Transverse colon (tissue), 3 donors: Measurements from ENCODE around the gene ARHGEF16.

Source experiments
- CTCF ChIP-seq, 5 experiments: fragments of 200-600 bp in 3 of 5; fragments of 450-650 bp in 2 of 5; sonication (generic) in 3 of 5; IDR thresholded peaks; 1 replicate in 2 of 5; 2 replicates in 3 of 5; pipeline ENCODE4 v1.5.1; 2016 to 2017; ENCODE audit warnings: antibody characterized with exemption in 5 of 5, inconsistent platforms in 3 of 5, mild to moderate bottlenecking in 2 of 5, moderate library complexity in 1 of 5
- EP300 ChIP-seq: sonication (generic); formaldehyde crosslinking; IDR thresholded peaks from one replicate; pipeline ENCODE4 v1.6.1; 2017; ENCODE audit warnings: antibody characterized with exemption, low read depth
- POLR2A ChIP-seq: fragments of 450-650 bp; IDR thresholded peaks from one replicate; pipeline ENCODE4 v1.6.1; 2016; ENCODE audit warnings: antibody characterized with exemption, mild to moderate bottlenecking, moderate library complexity

GRCh38 chr1:3440711-3441409 is 13.6 kb upstream of the ARHGEF16 start:
- TF ChIP-seq POLR2A: no peak
- TF ChIP-seq CTCF (IDR thresholded peaks at IDR 0.05): no peak
- TF ChIP-seq EP300: no peak
